Smooth muscle cell (in vitro differentiated cells): ENCODE results near the gene RAB6B. TPM values are rescaled to one million over a fixed set of nuclear protein-coding genes. Genes with fewer than 3 reads are reported as not detected.

Experiments used
- DNase-seq: peaks from one replicate; lab custom pipeline; 2025; ENCODE audit not compliant: unreplicated experiment; lab: John Stamatoyannopoulos, UW
- H2AFZ ChIP-seq: fragments of 200-600 bp; sonication (generic); 2 replicates; pipeline ENCODE4 v1.6.0; 2016; ENCODE audit warnings: antibody characterized with exemption, low read depth, mild to moderate bottlenecking
- H3F3A ChIP-seq: fragments of 200-600 bp; sonication (generic); 2 replicates; pipeline ENCODE4 v1.6.0; 2017; ENCODE audit warnings: antibody characterized with exemption, low read depth
- H3K27ac ChIP-seq: fragments of 200-600 bp; sonication (generic); 2 replicates; pipeline ENCODE4 v1.5.1; 2016; ENCODE audit warnings: low read depth, mild to moderate bottlenecking
- H3K27me3 ChIP-seq: fragments of 200-600 bp; sonication (generic); 2 replicates; pipeline ENCODE4 v1.6.1; 2016; ENCODE audit warnings: low read depth, mild to moderate bottlenecking
- H3K36me3 ChIP-seq: fragments of 200-600 bp; sonication (generic); 2 replicates; pipeline ENCODE4 v1.5.1; 2016; ENCODE audit warnings: low read depth
- H3K4me1 ChIP-seq: fragments of 200-600 bp; sonication (generic); 2 replicates; pipeline ENCODE4 v1.5.1; 2016; ENCODE audit warnings: low read depth
- H3K4me2 ChIP-seq: fragments of 200-600 bp; sonication (generic); 2 replicates; pipeline ENCODE4 v1.6.0; 2016; ENCODE audit warnings: mild to moderate bottlenecking
- H3K4me3 ChIP-seq: fragments of 200-600 bp; sonication (generic); 2 replicates; pipeline ENCODE4 v1.5.1; 2016; ENCODE audit warnings: mild to moderate bottlenecking
- H3K79me2 ChIP-seq: fragments of 200-600 bp; sonication (generic); 2 replicates; pipeline ENCODE4 v1.6.0; 2016; ENCODE audit warnings: low read depth, mild to moderate bottlenecking
- H3K9ac ChIP-seq: fragments of 200-600 bp; sonication (generic); 2 replicates; pipeline ENCODE4 v1.6.0; 2016; ENCODE audit warnings: low read depth
- H3K9me3 ChIP-seq: fragments of 200-600 bp; sonication (generic); replicated peaks from 2 replicates; pipeline ENCODE4 v1.5.1; 2016; ENCODE audit warnings: low read depth
- H4K20me1 ChIP-seq: fragments of 200-600 bp; sonication (generic); 2 replicates; pipeline ENCODE4 v1.6.0; 2016; ENCODE audit warnings: low read depth
- CTCF ChIP-seq: fragments of 200-600 bp; sonication (generic); IDR thresholded peaks from 2 replicates; pipeline ENCODE4 v1.5.1; 2017; ENCODE audit warnings: borderline replicate concordance, mild to moderate bottlenecking, antibody characterized with exemption; ENCODE audit not compliant: insufficient read depth, poor library complexity, severe bottlenecking
- WGBS: methylation state at CpG from one replicate; pipeline ENCODE4 v1.1.7; 2016; ENCODE audit warnings: low lambda C conversion rate; 5-methylcytosine and 5-hydroxymethylcytosine counted together
- polyA plus RNA-seq: library from polyadenylated mRNA; unstranded; fragments of >200 nt; fragmentation: Nextera tagmentation; extraction: Ambion mirVana; gene quantifications from 2 replicates; pipeline ENCODE4 v1.2.1, GENCODE V29; 2016
- total RNA-seq: library from RNA; depleted of rRNA; stranded (reverse); fragments of >200 nt; gene quantifications from 2 replicates; pipeline ENCODE4 v1.2.3, GENCODE V29; 2014

The RAB6B gene
- total and polyA plus RNA-seq, 2 experiments from 2014 or later: 1.2 to 2.0 TPM

GRCh38 chr3:133853063-133853924, 42.4 kb downstream of the RAB6B start:
- DNase-seq: no peak
- H3K36me3 ChIP-seq: no peaks in the 10 kb centered on the region
- H3K9ac ChIP-seq: no peak overlapping the region
- no peaks in the 10 kb centered on the region for H3K27me3 ChIP-seq
- no peaks in the 10 kb centered on the region for H3K79me2 ChIP-seq
- WGBS: 91% methylated on average over 5 of the region's 5 CpGs
- no peaks in the 10 kb centered on the region for H3F3A ChIP-seq
- H3K27ac ChIP-seq: no peak overlapping the region
- H3K4me1 ChIP-seq: no peaks in the 10 kb centered on the region
- no peaks in the 10 kb centered on the region for H4K20me1 ChIP-seq
- H3K4me2 ChIP-seq: no peak overlapping the region
- H3K9me3 ChIP-seq: no peaks in the 10 kb centered on the region
- TF ChIP-seq CTCF: no peak
- H3K4me3 ChIP-seq: no peak overlapping the region
- no peak overlapping the region for H2AFZ ChIP-seq

DNA sequence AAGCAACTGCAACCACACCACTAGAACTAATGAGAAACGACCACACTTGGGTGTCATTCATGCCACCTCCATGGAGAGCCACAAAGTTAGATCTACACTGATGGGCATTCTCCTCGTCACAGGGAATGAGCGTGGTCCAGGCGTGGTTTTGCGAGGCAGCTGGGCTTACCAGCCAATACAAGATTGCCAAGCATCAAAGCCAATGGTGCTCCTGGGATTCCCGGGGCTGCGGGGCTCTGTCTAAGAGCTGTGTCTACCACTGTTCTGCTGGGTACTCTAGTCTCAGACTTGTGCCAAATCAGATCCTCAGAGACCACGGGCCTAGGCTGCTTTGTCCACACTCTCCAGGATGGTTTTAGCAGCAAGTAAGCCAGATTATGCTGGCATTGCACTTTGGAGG, 43.8 kb downstream of the RAB6B start:
- Histone ChIP-seq H3F3A (no peaks in the 10 kb centered on the region), H3K27me3 (no peaks in the 10 kb centered on the region), H3K27ac (no peak overlapping the region), H3K9ac (no peak overlapping the region), H3K36me3 (no peaks in the 10 kb centered on the region), H3K79me2 (no peaks in the 10 kb centered on the region), H3K4me3 (no peak overlapping the region), H3K4me2 (no peak overlapping the region), H4K20me1 (no peaks in the 10 kb centered on the region), H3K9me3 (no peaks in the 10 kb centered on the region), H2AFZ (no peak overlapping the region), H3K4me1 (no peaks in the 10 kb centered on the region)
- TF ChIP-seq CTCF: no peak
- 90% methylated on average over 8 of the region's 8 CpGs for WGBS
- no peak for DNase-seq

DNA sequence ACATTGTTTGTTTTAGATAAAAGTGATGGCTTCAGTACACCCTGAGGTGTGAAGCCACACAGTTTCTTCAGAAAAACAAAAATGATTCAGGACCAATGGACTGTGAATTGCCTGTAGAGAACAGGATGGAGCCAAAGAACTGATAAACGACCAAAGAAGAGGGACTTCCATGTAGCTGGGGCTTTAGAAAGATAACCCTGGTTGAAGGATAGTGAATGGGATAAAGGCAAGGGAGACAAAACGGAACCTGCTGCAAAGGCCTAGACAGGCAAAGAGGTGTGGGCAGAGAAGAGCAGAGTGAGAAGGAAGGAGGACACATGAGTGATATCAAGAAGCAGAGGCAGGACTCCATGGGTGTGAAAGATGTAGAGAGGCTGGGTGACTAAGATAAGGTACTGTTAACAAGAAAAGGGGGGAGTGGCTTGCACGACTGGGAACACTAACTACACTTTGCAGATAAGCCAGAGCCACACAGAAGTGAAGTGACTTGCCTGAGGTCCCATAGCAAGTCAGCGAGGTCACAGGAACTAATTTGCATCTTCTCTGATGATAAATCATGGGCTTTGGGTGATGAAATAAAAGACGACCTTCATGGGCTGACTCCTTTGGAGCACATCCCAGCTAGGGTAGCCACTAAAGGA, 44.3 kb downstream of the RAB6B start:
- Histone ChIP-seq H3K4me3 (no peak overlapping the region), H3K27me3 (no peaks in the 10 kb centered on the region), H3F3A (no peaks in the 10 kb centered on the region), H3K4me1 (no peaks in the 10 kb centered on the region), H3K4me2 (no peak overlapping the region), H4K20me1 (no peaks in the 10 kb centered on the region), H3K36me3 (no peaks in the 10 kb centered on the region), H3K27ac (no peak overlapping the region), H3K9me3 (no peaks in the 10 kb centered on the region), H3K9ac (no peak overlapping the region), H3K79me2 (no peaks in the 10 kb centered on the region), H2AFZ (no peak overlapping the region)
- 55% methylated on average over 5 of the region's 5 CpGs for WGBS
- TF ChIP-seq CTCF: no peak
- no peak for DNase-seq

DNA sequence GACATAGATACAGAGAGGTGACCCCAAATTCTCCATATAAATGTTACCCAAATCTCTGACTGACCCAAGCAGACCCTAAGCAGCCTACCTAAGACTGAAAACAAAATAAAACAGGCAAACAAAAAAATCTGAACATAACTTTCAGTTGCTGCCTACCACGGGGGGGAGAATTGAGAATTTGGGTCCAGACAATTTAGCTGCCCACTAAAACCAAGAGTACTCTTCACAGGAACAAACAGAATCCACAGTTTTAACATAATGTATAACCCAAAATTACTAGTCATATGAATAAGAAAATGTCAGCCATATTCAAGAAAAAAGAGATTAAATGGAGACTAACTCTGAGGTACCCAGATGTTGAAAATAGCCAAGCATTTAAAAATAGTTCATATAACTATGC, 45.6 kb downstream of the RAB6B start:
- DNase-seq: no peak
- no peaks in the 10 kb centered on the region for H3K9me3 ChIP-seq
- H3K9ac ChIP-seq: no peak overlapping the region
- no peaks in the 10 kb centered on the region for H3K4me1 ChIP-seq
- no peaks in the 10 kb centered on the region for H3K27me3 ChIP-seq
- WGBS: 95% methylated on average over 1 of the region's 1 CpG
- no peaks in the 10 kb centered on the region for H4K20me1 ChIP-seq
- no peaks in the 10 kb centered on the region for H3K79me2 ChIP-seq
- no peaks in the 10 kb centered on the region for H3F3A ChIP-seq
- no peak for TF ChIP-seq CTCF
- no peak overlapping the region for H3K4me2 ChIP-seq
- H3K4me3 ChIP-seq: no peak overlapping the region
- no peaks in the 10 kb centered on the region for H3K36me3 ChIP-seq
- no peak overlapping the region for H3K27ac ChIP-seq
- H2AFZ ChIP-seq: no peak overlapping the region
